Fibroblast of villous mesenchyme (primary cell): ENCODE results near the gene TGIF2. TPM values are rescaled to one million over a fixed set of nuclear protein-coding genes. Genes with fewer than 3 reads are reported as not detected.

ENCODE experiments used
- DNase-seq: peaks from one replicate; pipeline ENCODE4 v3.0.0-alpha.2; 2010; ENCODE audit warnings: low read depth
- H3K4me3 ChIP-seq: 2 replicates; pipeline ENCODE4 v1.5.1; 2011; ENCODE audit warnings: low read depth, mild to moderate bottlenecking, low read length
- total RNA-seq: library from RNA; depleted of rRNA; stranded (reverse); fragments of >200 nt; gene quantifications from 2 replicates; pipeline ENCODE4 v1.2.3, GENCODE V29; 2012
- TF ChIP-seq, protein P1 (sequence below): IDR thresholded peaks from 2 replicates; pipeline ENCODE4 v1.5.1; 2012; ENCODE audit warnings: low read depth, mild to moderate bottlenecking, low read length; ENCODE audit not compliant: insufficient read depth

The TGIF2 gene
- total RNA-seq, 1 donor, result 10.4 TPM

DNA sequence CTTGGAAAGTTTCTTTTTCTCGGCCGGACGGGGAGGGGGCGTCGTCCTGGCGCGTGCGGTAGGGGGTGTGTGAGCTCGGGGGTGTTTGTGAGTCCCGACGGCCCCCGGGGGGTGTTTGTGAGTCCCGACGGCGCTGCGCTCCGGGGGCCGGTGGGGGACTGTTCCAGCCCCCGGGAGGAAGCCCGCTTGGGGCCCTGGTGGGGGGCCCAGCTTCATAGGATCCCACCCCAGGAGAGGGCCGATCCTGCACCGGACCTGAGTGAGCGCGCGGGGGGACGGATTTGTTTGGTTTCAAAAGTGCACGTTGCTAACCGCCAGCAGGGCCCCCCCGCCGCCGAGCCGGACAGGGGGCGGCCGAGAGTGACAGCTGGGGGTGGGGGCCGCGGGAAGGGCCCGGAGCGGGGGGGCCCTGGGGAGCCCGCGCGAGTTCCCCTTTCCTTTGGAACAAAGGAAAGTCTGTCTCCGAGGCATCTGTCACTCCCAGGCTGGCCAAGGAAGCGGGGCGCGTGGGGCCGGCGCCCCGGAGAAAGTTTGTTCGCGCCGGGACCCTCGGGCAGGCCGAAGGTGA lies 485 bp downstream of the TGIF2 start:
- no peak for DNase-seq

DNA sequence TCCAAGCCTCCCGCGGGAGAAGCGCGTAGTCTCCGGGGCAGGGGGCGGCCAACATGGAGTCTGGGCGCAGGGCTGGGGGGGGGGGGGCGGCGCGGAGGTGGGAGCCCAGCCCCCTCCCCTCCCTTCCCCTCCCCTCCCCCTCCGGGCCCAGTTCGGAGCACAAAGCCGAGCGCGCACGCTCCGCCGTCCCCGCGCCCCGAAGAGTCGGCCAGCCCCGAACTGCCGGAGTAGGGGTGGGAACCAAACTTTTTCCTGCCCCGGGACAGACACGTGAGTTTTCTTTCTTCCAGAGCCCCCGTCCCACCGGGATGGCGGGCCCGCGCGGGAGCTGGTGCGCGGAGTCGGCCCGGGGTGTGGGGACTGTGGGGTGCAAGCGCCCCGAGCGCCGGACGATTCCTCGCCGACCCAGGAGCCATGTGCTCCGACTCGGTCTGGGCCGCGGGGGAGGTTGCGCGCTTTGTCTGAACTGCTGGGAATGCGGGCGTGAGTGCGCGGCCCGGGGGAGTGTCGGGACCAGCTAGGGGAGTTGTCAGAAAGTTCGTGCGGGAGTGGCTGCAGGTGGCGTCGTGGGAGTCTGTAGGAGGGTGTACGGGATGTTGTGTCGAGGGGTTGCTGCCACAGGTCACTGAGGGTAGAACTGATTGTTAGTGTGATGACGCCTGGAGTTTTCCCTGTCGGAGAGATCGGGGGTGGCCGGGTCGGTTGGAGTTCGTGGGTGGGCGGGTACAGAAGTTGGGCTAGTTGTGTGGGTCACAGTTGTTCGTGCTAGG lies 1.2 kb downstream of the TGIF2 start:
- TF ChIP-seq, protein P1, sequence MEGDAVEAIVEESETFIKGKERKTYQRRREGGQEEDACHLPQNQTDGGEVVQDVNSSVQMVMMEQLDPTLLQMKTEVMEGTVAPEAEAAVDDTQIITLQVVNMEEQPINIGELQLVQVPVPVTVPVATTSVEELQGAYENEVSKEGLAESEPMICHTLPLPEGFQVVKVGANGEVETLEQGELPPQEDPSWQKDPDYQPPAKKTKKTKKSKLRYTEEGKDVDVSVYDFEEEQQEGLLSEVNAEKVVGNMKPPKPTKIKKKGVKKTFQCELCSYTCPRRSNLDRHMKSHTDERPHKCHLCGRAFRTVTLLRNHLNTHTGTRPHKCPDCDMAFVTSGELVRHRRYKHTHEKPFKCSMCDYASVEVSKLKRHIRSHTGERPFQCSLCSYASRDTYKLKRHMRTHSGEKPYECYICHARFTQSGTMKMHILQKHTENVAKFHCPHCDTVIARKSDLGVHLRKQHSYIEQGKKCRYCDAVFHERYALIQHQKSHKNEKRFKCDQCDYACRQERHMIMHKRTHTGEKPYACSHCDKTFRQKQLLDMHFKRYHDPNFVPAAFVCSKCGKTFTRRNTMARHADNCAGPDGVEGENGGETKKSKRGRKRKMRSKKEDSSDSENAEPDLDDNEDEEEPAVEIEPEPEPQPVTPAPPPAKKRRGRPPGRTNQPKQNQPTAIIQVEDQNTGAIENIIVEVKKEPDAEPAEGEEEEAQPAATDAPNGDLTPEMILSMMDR, result no peak
- H3K4me3 ChIP-seq, result peak overlapping the region; percentile 81
- DNase-seq, result peak; percentile 69

More for the DNA sequence above, 485 bp downstream of the TGIF2 start:
- TF ChIP-seq, protein P1, result no peak
- peak overlapping the region; percentile 81 for H3K4me3 ChIP-seq

- TF ChIP-seq, protein P1, result no peak
- H3K4me3 ChIP-seq, result no peak overlapping the region
- DNase-seq, result no peak
Observed at GRCh38 chr20:36576081-36576445, 2.7 kb downstream of the TGIF2 start.

GRCh38 chr20:36578356-36579041 lies 5.1 kb downstream of the TGIF2 start:
- no peak for DNase-seq
- TF ChIP-seq, protein P1, result no peak
- H3K4me3 ChIP-seq, result no peak overlapping the region

DNA sequence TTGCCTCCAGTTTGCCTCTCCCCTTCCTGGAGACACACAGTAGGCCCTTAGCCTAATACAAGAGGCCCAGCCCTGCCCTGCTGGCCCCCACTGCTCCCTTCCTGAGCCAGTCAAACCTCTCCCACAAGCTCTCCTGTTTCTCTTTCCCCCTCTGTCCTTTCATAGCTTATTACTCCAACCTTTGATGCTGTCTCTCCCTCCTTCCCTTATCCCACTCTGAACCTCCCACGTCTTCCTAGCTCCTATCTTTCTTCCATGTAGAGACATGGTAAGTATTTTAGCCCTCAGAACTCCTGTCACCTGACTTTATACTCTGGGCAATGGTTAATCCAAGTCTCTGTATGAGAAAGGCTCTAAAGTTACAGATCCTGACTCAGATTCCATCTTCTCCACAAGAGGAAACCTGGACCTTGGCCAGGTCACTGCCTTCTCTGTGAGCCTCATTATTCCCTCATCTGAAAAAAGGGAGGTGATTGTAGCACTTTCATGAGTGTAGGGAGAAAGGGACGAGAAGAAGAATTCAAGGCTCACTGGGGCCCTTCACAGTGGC lies 6.7 kb downstream of the TGIF2 start:
- H3K4me3 ChIP-seq, result no peak overlapping the region
- TF ChIP-seq, protein P1, result no peak
- no peak for DNase-seq

GRCh38 chr20:36582322-36582721 lies 8.9 kb downstream of the TGIF2 start:
- DNase-seq, result no peak
- no peak overlapping the region for H3K4me3 ChIP-seq
- TF ChIP-seq, protein P1, result no peak
